K562 (cell line): ENCODE measurements around the gene ATP8A1.

Experiments used
- CTCF ChIP-seq, 3 experiments: IDR thresholded peaks in 2 of 3; conservative IDR thresholded peaks in 1 of 3; 2 replicates each; pipeline ENCODE4 v1.5.1; 2011 to 2012; ENCODE audit warnings: low read length in 3 of 3, mild to moderate bottlenecking in 3 of 3, control low read depth in 2 of 3, improper control_type of control experiment in 1 of 3, inconsistent platforms in 1 of 3, low read depth in 1 of 3, mixed read lengths in 1 of 3, moderate library complexity in 1 of 3; ENCODE audit not compliant: insufficient read depth in 2 of 3
- GATA2 ChIP-seq: sonication (generic); formaldehyde crosslinking; IDR thresholded peaks from 2 replicates; pipeline ENCODE4 v1.4.0; 2020; ENCODE audit warnings: mild to moderate bottlenecking, missing genetic modification reagents
- GMEB1 ChIP-seq: fragments of 250-450 bp; sonication (Bioruptor Pico); IDR thresholded peaks from 2 replicates; pipeline ENCODE4 v1.4.0; 2020; ENCODE audit warnings: mild to moderate bottlenecking
- KAT8 ChIP-seq: fragments of 450-650 bp; IDR thresholded peaks from 2 replicates; pipeline ENCODE4 v1.6.1; 2016; ENCODE audit warnings: low read depth, mild to moderate bottlenecking
- ZHX1 ChIP-seq: fragments of 150-350 bp; conservative IDR thresholded peaks from 2 replicates; pipeline ENCODE4 v1.6.1; 2014; ENCODE audit warnings: low read length
- ZNF121 ChIP-seq: sonication (generic); formaldehyde crosslinking; conservative IDR thresholded peaks from 2 replicates; pipeline ENCODE4 v1.8.0; 2022; ENCODE audit warnings: missing genetic modification reagents
- TF ChIP-seq, protein P1 (sequence below), 2 experiments: fragments of 450-650 bp; formaldehyde crosslinking in 1 of 2; IDR thresholded peaks; 2 replicates each; pipeline versions ENCODE4 v1.4.0 to v1.6.1; 2014 to 2020; ENCODE audit warnings: mild to moderate bottlenecking in 2 of 2, borderline replicate concordance in 1 of 2, low read depth in 1 of 2
- TF ChIP-seq, protein P2 (sequence below), 2 experiments: IDR thresholded peaks; 2 replicates each; pipeline ENCODE4 v1.6.1; 2012; ENCODE audit warnings: improper control_type of control experiment in 2 of 2, low read depth in 2 of 2, low read length in 2 of 2, borderline replicate concordance in 1 of 2

GRCh38 chr4:42425146-42426065, 231.5 kb downstream of the ATP8A1 start:
- TF ChIP-seq, protein P1, sequence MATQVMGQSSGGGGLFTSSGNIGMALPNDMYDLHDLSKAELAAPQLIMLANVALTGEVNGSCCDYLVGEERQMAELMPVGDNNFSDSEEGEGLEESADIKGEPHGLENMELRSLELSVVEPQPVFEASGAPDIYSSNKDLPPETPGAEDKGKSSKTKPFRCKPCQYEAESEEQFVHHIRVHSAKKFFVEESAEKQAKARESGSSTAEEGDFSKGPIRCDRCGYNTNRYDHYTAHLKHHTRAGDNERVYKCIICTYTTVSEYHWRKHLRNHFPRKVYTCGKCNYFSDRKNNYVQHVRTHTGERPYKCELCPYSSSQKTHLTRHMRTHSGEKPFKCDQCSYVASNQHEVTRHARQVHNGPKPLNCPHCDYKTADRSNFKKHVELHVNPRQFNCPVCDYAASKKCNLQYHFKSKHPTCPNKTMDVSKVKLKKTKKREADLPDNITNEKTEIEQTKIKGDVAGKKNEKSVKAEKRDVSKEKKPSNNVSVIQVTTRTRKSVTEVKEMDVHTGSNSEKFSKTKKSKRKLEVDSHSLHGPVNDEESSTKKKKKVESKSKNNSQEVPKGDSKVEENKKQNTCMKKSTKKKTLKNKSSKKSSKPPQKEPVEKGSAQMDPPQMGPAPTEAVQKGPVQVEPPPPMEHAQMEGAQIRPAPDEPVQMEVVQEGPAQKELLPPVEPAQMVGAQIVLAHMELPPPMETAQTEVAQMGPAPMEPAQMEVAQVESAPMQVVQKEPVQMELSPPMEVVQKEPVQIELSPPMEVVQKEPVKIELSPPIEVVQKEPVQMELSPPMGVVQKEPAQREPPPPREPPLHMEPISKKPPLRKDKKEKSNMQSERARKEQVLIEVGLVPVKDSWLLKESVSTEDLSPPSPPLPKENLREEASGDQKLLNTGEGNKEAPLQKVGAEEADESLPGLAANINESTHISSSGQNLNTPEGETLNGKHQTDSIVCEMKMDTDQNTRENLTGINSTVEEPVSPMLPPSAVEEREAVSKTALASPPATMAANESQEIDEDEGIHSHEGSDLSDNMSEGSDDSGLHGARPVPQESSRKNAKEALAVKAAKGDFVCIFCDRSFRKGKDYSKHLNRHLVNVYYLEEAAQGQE (IDR thresholded peaks at IDR 0.05; ENCODE audit: borderline replicate concordance), result no peak
- TF ChIP-seq, protein P1 (CRISPR knock-in tag; IDR thresholded peaks at IDR 0.05; ENCODE audit: low read depth), result no peak
- TF ChIP-seq ZHX1 (no peak), CTCF (IDR thresholded peaks at IDR 0.05 in 2 of 3, conservative IDR thresholded peaks at IDR 0.05 in 1 of 3; ENCODE audit: insufficient read depth in 2 of 3, low read depth in 1 of 3, low read length in 3 of 3) (no peak), GMEB1 (CRISPR knock-in tag) (no peak), KAT8 (no peak), GATA2 (no peak), ZNF121 (CRISPR knock-in tag) (no peak)
- TF ChIP-seq, protein P2, sequence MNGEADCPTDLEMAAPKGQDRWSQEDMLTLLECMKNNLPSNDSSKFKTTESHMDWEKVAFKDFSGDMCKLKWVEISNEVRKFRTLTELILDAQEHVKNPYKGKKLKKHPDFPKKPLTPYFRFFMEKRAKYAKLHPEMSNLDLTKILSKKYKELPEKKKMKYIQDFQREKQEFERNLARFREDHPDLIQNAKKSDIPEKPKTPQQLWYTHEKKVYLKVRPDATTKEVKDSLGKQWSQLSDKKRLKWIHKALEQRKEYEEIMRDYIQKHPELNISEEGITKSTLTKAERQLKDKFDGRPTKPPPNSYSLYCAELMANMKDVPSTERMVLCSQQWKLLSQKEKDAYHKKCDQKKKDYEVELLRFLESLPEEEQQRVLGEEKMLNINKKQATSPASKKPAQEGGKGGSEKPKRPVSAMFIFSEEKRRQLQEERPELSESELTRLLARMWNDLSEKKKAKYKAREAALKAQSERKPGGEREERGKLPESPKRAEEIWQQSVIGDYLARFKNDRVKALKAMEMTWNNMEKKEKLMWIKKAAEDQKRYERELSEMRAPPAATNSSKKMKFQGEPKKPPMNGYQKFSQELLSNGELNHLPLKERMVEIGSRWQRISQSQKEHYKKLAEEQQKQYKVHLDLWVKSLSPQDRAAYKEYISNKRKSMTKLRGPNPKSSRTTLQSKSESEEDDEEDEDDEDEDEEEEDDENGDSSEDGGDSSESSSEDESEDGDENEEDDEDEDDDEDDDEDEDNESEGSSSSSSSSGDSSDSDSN (IDR thresholded peaks at IDR 0.05; ENCODE audit: borderline replicate concordance in 1 of 2, low read depth in 2 of 2, low read length in 2 of 2), result no peak
